CD8-positive, alpha-beta memory T cell (primary cell): ENCODE measurements around the gene RNF123. TPM values are rescaled to one million over a fixed set of nuclear protein-coding genes. Genes with fewer than 3 reads are reported as not detected.

ENCODE experiments used
- CTCF ChIA-PET: fragments of 350-600 bp; sonication (Branson Sonifier 250); formaldehyde crosslinking; loops from one replicate; lab custom pipeline; 2021; ENCODE audit warnings: antibody characterized with exemption; lab: Charles Lee
- POLR2A ChIA-PET: fragments of 350-600 bp; sonication (Branson Sonifier 250); formaldehyde crosslinking; loops from one replicate; lab custom pipeline; 2021; ENCODE audit warnings: antibody characterized with exemption; lab: Charles Lee
- DNase-seq, 5 donors: peaks; one replicate each; pipeline versions ENCODE4 v3.0.0 to v3.0.0-alpha.2; 2020 to 2022; ENCODE audit warnings: mixed read lengths in 1 of 5
- H3K27ac ChIP-seq: one replicate; pipeline ENCODE4 v1.7.0; 2013; ENCODE audit warnings: low read depth, mild to moderate bottlenecking, low read length, moderate library complexity
- H3K27me3 ChIP-seq: 2 replicates; pipeline ENCODE4 v1.7.0; 2013; ENCODE audit warnings: low read length, mild to moderate bottlenecking; ENCODE audit not compliant: insufficient read depth, poor library complexity, severe bottlenecking
- H3K36me3 ChIP-seq: 2 replicates; pipeline ENCODE4 v1.7.0; 2013; ENCODE audit warnings: mild to moderate bottlenecking, low read length, moderate library complexity; ENCODE audit not compliant: insufficient read depth
- H3K4me1 ChIP-seq: 2 replicates; pipeline ENCODE4 v1.7.0; 2013; ENCODE audit warnings: mild to moderate bottlenecking, low read length, moderate library complexity; ENCODE audit not compliant: insufficient read depth
- H3K4me3 ChIP-seq: 2 replicates; pipeline ENCODE4 v1.7.0; 2013; ENCODE audit warnings: mild to moderate bottlenecking, low read length
- H3K9me3 ChIP-seq: 2 replicates; pipeline ENCODE4 v1.7.0; 2013; ENCODE audit warnings: mild to moderate bottlenecking, low read length
- H3K27ac Mint-ChIP-seq, 8 donors: one replicate each; pipeline ENCODE4 v1.8.0; 2020 to 2021; ENCODE audit warnings: mixed read lengths in 8 of 8, mild to moderate bottlenecking in 6 of 8, inconsistent platforms in 3 of 8, moderate library complexity in 3 of 8
- H3K27me3 Mint-ChIP-seq, 2 donors: one replicate each; pipeline ENCODE4 v1.8.0; 2020 to 2021; ENCODE audit warnings: mixed read lengths in 2 of 2, mild to moderate bottlenecking in 1 of 2, moderate library complexity in 1 of 2
- H3K36me3 Mint-ChIP-seq, 3 donors: one replicate each; pipeline ENCODE4 v1.8.0; 2020 to 2021; ENCODE audit warnings: mixed read lengths in 3 of 3, inconsistent platforms in 1 of 3, mild to moderate bottlenecking in 1 of 3
- H3K4me1 Mint-ChIP-seq, 3 donors: one replicate each; pipeline ENCODE4 v1.8.0; 2020 to 2021; ENCODE audit warnings: mixed read lengths in 3 of 3, inconsistent platforms in 1 of 3, mild to moderate bottlenecking in 1 of 3
- H3K4me3 Mint-ChIP-seq, 7 donors: one replicate each; pipeline ENCODE4 v1.8.0; 2020 to 2021; ENCODE audit warnings: mixed read lengths in 7 of 7, mild to moderate bottlenecking in 6 of 7, moderate library complexity in 4 of 7, inconsistent platforms in 2 of 7
- H3K9me3 Mint-ChIP-seq, 5 donors: one replicate each; pipeline ENCODE4 v1.8.0; 2020 to 2022; ENCODE audit warnings: mixed read lengths in 5 of 5, mild to moderate bottlenecking in 3 of 5, moderate library complexity in 2 of 5, inconsistent platforms in 1 of 5
- polyA plus RNA-seq: library from polyadenylated mRNA; unstranded; fragments of 300-500 nt; fragmentation: Illumina TruSeq; gene quantifications from one replicate; pipeline ENCODE4 v1.2.3, GENCODE V29; 2021
- total RNA-seq, 2 experiments: library from RNA; stranded (reverse); gene quantifications; one replicate each; pipeline ENCODE4 v1.2.3, GENCODE V29; 2021

RNF123 gene
- total and polyA plus RNA-seq, 3 experiments from 2014 or later: 20.7 to 43.7 (median 38.8) TPM

GRCh38 chr3:49648354-49649019, 40.9 kb upstream of the RNF123 start:
- Histone ChIP-seq H3K27ac (no peak overlapping the region), H3K4me1 (no peaks in the 10 kb centered on the region), H3K9me3 (no peaks in the 10 kb centered on the region), H3K4me3 (no peak overlapping the region), H3K36me3 (no peaks in the 10 kb centered on the region), H3K27me3 (no peaks in the 10 kb centered on the region)
- Mint-ChIP-seq H3K36me3 (no peaks in the 10 kb centered on the region), H3K4me3 (no peak overlapping the region), H3K27ac (no peak overlapping the region), H3K9me3 (no peaks in the 10 kb centered on the region), H3K4me1 (no peaks in the 10 kb centered on the region), H3K27me3 (no peaks in the 10 kb centered on the region)
- POLR2A ChIA-PET: no interaction called here
- no peak for DNase-seq
- CTCF ChIA-PET: no interaction called here

GRCh38 chr3:49649576-49649975, 39.8 kb upstream of the RNF123 start:
- no peaks in the 10 kb centered on the region for H3K27me3 ChIP-seq
- no peaks in the 10 kb centered on the region for H3K36me3 ChIP-seq
- no peaks in the 10 kb centered on the region for H3K9me3 Mint-ChIP-seq
- no peak overlapping the region for H3K4me3 Mint-ChIP-seq
- H3K9me3 ChIP-seq: no peaks in the 10 kb centered on the region
- H3K27ac Mint-ChIP-seq: peak overlapping the region in 1 of 8 donors; percentile 59
- ChIA-PET POLR2A (no interaction called here), CTCF (no interaction called here)
- H3K36me3 Mint-ChIP-seq: no peaks in the 10 kb centered on the region
- no peaks in the 10 kb centered on the region for H3K27me3 Mint-ChIP-seq
- H3K4me3 ChIP-seq: no peak overlapping the region
- H3K4me1 Mint-ChIP-seq: no peaks in the 10 kb centered on the region
- H3K27ac ChIP-seq: no peak overlapping the region
- no peaks in the 10 kb centered on the region for H3K4me1 ChIP-seq
- DNase-seq: no peak

- Mint-ChIP-seq H3K9me3 (no peaks in the 10 kb centered on the region), H3K4me3 (no peak overlapping the region), H3K36me3 (no peaks in the 10 kb centered on the region), H3K27me3 (no peaks in the 10 kb centered on the region), H3K4me1 (no peaks in the 10 kb centered on the region), H3K27ac (peak overlapping the region in 2 of 8 donors; percentile 9 to 18)
- H3K9me3 ChIP-seq: no peaks in the 10 kb centered on the region
- no peak overlapping the region for H3K27ac ChIP-seq
- H3K4me1 ChIP-seq: no peaks in the 10 kb centered on the region
- CTCF ChIA-PET: no interaction called here
- H3K36me3 ChIP-seq: no peaks in the 10 kb centered on the region
- no peak for DNase-seq
- POLR2A ChIA-PET: no interaction called here
- H3K4me3 ChIP-seq: no peak overlapping the region
- no peaks in the 10 kb centered on the region for H3K27me3 ChIP-seq
Observed at GRCh38 chr3:49650177-49650576, 39.2 kb upstream of the RNF123 start.

- no peaks in the 10 kb centered on the region for H3K9me3 Mint-ChIP-seq
- H3K4me3 ChIP-seq: no peak overlapping the region
- no peak overlapping the region for H3K4me3 Mint-ChIP-seq
- POLR2A ChIA-PET: no interaction called here
- H3K4me1 ChIP-seq: no peaks in the 10 kb centered on the region
- no peaks in the 10 kb centered on the region for H3K9me3 ChIP-seq
- H3K36me3 Mint-ChIP-seq: no peaks in the 10 kb centered on the region
- H3K4me1 Mint-ChIP-seq: no peaks in the 10 kb centered on the region
- H3K36me3 ChIP-seq: no peaks in the 10 kb centered on the region
- no peaks in the 10 kb centered on the region for H3K27me3 Mint-ChIP-seq
- CTCF ChIA-PET: no interaction called here
- no peaks in the 10 kb centered on the region for H3K27me3 ChIP-seq
- no peak for DNase-seq
- H3K27ac Mint-ChIP-seq: peak overlapping the region in 1 of 8 donors; percentile 18
- H3K27ac ChIP-seq: no peak overlapping the region
Observed at GRCh38 chr3:49650637-49651036, 38.7 kb upstream of the RNF123 start.

- no peak for DNase-seq
- H3K4me3 Mint-ChIP-seq: no peak overlapping the region
- no peaks in the 10 kb centered on the region for H3K9me3 ChIP-seq
- no peak overlapping the region for H3K4me3 ChIP-seq
- ChIA-PET POLR2A (no interaction called here), CTCF (no interaction called here)
- H3K27ac ChIP-seq: no peak overlapping the region
- H3K36me3 Mint-ChIP-seq: no peaks in the 10 kb centered on the region
- peaks cover 1 to 5% of the 10 kb centered on the region in 2 donors for H3K27me3 Mint-ChIP-seq
- H3K27me3 ChIP-seq: no peaks in the 10 kb centered on the region
- no peaks in the 10 kb centered on the region for H3K9me3 Mint-ChIP-seq
- H3K36me3 ChIP-seq: no peaks in the 10 kb centered on the region
- H3K4me1 ChIP-seq: no peaks in the 10 kb centered on the region
- no peaks in the 10 kb centered on the region for H3K4me1 Mint-ChIP-seq
- no peak overlapping the region for H3K27ac Mint-ChIP-seq
Observed at GRCh38 chr3:49652218-49652902, 37.0 kb upstream of the RNF123 start.

GRCh38 chr3:49652903-49653415, 36.4 kb upstream of the RNF123 start:
- ChIA-PET POLR2A (no interaction called here), CTCF (no interaction called here)
- H3K27me3 Mint-ChIP-seq: peaks cover 1 to 5% of the 10 kb centered on the region in 2 donors
- Histone ChIP-seq H3K27ac (no peak overlapping the region), H3K9me3 (no peaks in the 10 kb centered on the region), H3K36me3 (no peaks in the 10 kb centered on the region), H3K4me1 (no peaks in the 10 kb centered on the region), H3K4me3 (no peak overlapping the region), H3K27me3 (no peaks in the 10 kb centered on the region)
- H3K27ac Mint-ChIP-seq: no peak overlapping the region
- no peaks in the 10 kb centered on the region for H3K9me3 Mint-ChIP-seq
- no peaks in the 10 kb centered on the region for H3K4me1 Mint-ChIP-seq
- no peak for DNase-seq
- H3K36me3 Mint-ChIP-seq: no peaks in the 10 kb centered on the region
- no peak overlapping the region for H3K4me3 Mint-ChIP-seq

GRCh38 chr3:49653621-49654020, 35.7 kb upstream of the RNF123 start:
- Mint-ChIP-seq H3K4me1 (no peaks in the 10 kb centered on the region), H3K27ac (no peak overlapping the region), H3K9me3 (no peaks in the 10 kb centered on the region), H3K27me3 (peaks cover 2 to 5% of the 10 kb centered on the region in 2 donors), H3K36me3 (no peaks in the 10 kb centered on the region), H3K4me3 (no peak overlapping the region)
- no peak overlapping the region for H3K4me3 ChIP-seq
- H3K4me1 ChIP-seq: no peaks in the 10 kb centered on the region
- CTCF ChIA-PET: no interaction called here
- H3K27me3 ChIP-seq: no peaks in the 10 kb centered on the region
- no peaks in the 10 kb centered on the region for H3K9me3 ChIP-seq
- DNase-seq: no peak
- no peak overlapping the region for H3K27ac ChIP-seq
- no peaks in the 10 kb centered on the region for H3K36me3 ChIP-seq
- POLR2A ChIA-PET: no interaction called here

GRCh38 chr3:49654176-49654825, 35.1 kb upstream of the RNF123 start:
- no peaks in the 10 kb centered on the region for H3K36me3 ChIP-seq
- no peak for DNase-seq
- H3K27me3 ChIP-seq: no peaks in the 10 kb centered on the region
- no peaks in the 10 kb centered on the region for H3K4me1 ChIP-seq
- H3K4me3 Mint-ChIP-seq: no peak overlapping the region
- no peaks in the 10 kb centered on the region for H3K36me3 Mint-ChIP-seq
- no peak overlapping the region for H3K27ac ChIP-seq
- H3K9me3 ChIP-seq: no peaks in the 10 kb centered on the region
- ChIA-PET POLR2A (no interaction called here), CTCF (no interaction called here)
- no peak overlapping the region for H3K27ac Mint-ChIP-seq
- H3K4me3 ChIP-seq: no peak overlapping the region
- no peaks in the 10 kb centered on the region for H3K4me1 Mint-ChIP-seq
- peaks cover 3 to 5% of the 10 kb centered on the region in 2 donors for H3K27me3 Mint-ChIP-seq
- no peaks in the 10 kb centered on the region for H3K9me3 Mint-ChIP-seq
